WTC11 (cell line): ENCODE results near the gene MMP19. TPM values are rescaled to one million over a fixed set of nuclear protein-coding genes. Genes with fewer than 3 reads are reported as not detected.
"Not testable (repeated sequence)": the region's sequence is repeated elsewhere in the genome, so short reads cannot be mapped to it uniquely, and the experiment has no call there.

Experiments used
- ATAC-seq: fragments of 200-7000 bp; cut with Tn5 transposase; 2 replicates; pipeline ENCODE4 v1.10.0; 2021; ENCODE audit warnings: mild to moderate bottlenecking, moderate library complexity
- CTCF ChIA-PET: fragments of 300-600 bp; sonication (Branson Sonifier 250); formaldehyde crosslinking; loops from one replicate; lab custom pipeline; 2021; ENCODE audit warnings: antibody characterized with exemption; lab: Charles Lee
- POLR2A ChIA-PET: fragments of 350-600 bp; sonication (Branson Sonifier 250); formaldehyde crosslinking; loops from one replicate; lab custom pipeline; 2021; ENCODE audit warnings: antibody characterized with exemption; lab: Charles Lee
- DNase-seq: peaks from one replicate; pipeline ENCODE4 v3.0.0; 2021; ENCODE audit warnings: low spot score
- H3K27ac Mint-ChIP-seq: 2 replicates; pipeline ENCODE4 v1.8.0; 2021; ENCODE audit warnings: mixed read lengths
- H3K27me3 Mint-ChIP-seq: 2 replicates; pipeline ENCODE4 v1.8.0; 2021; ENCODE audit warnings: low read depth, mild to moderate bottlenecking, moderate library complexity, mixed read lengths
- H3K36me3 Mint-ChIP-seq: 2 replicates; pipeline ENCODE4 v1.8.0; 2021; ENCODE audit warnings: mixed read lengths
- H3K4me1 Mint-ChIP-seq: 2 replicates; pipeline ENCODE4 v1.8.0; 2022; ENCODE audit warnings: mixed read lengths
- H3K4me3 Mint-ChIP-seq: 2 replicates; pipeline ENCODE4 v1.8.0; 2021; ENCODE audit warnings: mild to moderate bottlenecking, moderate library complexity, mixed read lengths
- H3K9me3 Mint-ChIP-seq: 2 replicates; pipeline ENCODE4 v1.8.0; 2021; ENCODE audit warnings: mixed read lengths
- CBFB ChIP-seq: sonication (generic); formaldehyde crosslinking; IDR thresholded peaks from 2 replicates; pipeline ENCODE4 v1.8.1; 2022; ENCODE audit warnings: mild to moderate bottlenecking, low read depth, missing genetic modification reagents
- EMX1 ChIP-seq: fragments of 250-450 bp; sonication (Bioruptor Pico); IDR thresholded peaks from 2 replicates; pipeline ENCODE4 v1.8.0; 2021; ENCODE audit warnings: mild to moderate bottlenecking
- ESRRA ChIP-seq: sonication (generic); formaldehyde crosslinking; IDR thresholded peaks from 2 replicates; pipeline ENCODE4 v1.8.1; 2022; ENCODE audit warnings: mild to moderate bottlenecking, missing genetic modification reagents, borderline replicate concordance
- FOXK1 ChIP-seq: sonication (generic); formaldehyde crosslinking; IDR thresholded peaks from 2 replicates; pipeline ENCODE4 v1.8.0; 2022; ENCODE audit warnings: mild to moderate bottlenecking, moderate library complexity, missing genetic modification reagents
- FOXP1 ChIP-seq: sonication (generic); formaldehyde crosslinking; IDR thresholded peaks from 2 replicates; pipeline ENCODE4 v1.8.0; 2022; ENCODE audit warnings: missing genetic modification reagents, mild to moderate bottlenecking, moderate library complexity, borderline replicate concordance
- GTF2I ChIP-seq: fragments of 250-450 bp; sonication (Bioruptor Pico); conservative IDR thresholded peaks from 2 replicates; pipeline ENCODE4 v1.4.0; 2021; ENCODE audit warnings: mild to moderate bottlenecking
- HMGA2 ChIP-seq: fragments of 250-450 bp; sonication (Bioruptor Pico); IDR thresholded peaks from 2 replicates; pipeline ENCODE4 v1.4.0; 2021; ENCODE audit warnings: mild to moderate bottlenecking, moderate library complexity
- IRF2 ChIP-seq: sonication (generic); formaldehyde crosslinking; IDR thresholded peaks from 2 replicates; pipeline ENCODE4 v1.8.0; 2022; ENCODE audit warnings: low read depth, missing genetic modification reagents, borderline replicate concordance
- JAZF1 ChIP-seq: fragments of 250-450 bp; sonication (Bioruptor Pico); IDR thresholded peaks from 2 replicates; pipeline ENCODE4 v1.9.0; 2021; ENCODE audit warnings: moderate library complexity, mild to moderate bottlenecking, inconsistent platforms
- NR1H2 ChIP-seq: sonication (generic); formaldehyde crosslinking; IDR thresholded peaks from 2 replicates; pipeline ENCODE4 v1.9.0; 2021; ENCODE audit warnings: mild to moderate bottlenecking, moderate library complexity, missing genetic modification reagents
- TCF7 ChIP-seq: sonication (generic); formaldehyde crosslinking; IDR thresholded peaks from 2 replicates; pipeline ENCODE4 v1.8.0; 2022; ENCODE audit warnings: mild to moderate bottlenecking, low read depth, missing genetic modification reagents, moderate library complexity
- TP53 ChIP-seq: sonication (generic); formaldehyde crosslinking; IDR thresholded peaks from 2 replicates; pipeline ENCODE4 v1.8.1; 2023; ENCODE audit warnings: mild to moderate bottlenecking, missing genetic modification reagents
- ZNF138 ChIP-seq: sonication (generic); formaldehyde crosslinking; conservative IDR thresholded peaks from 2 replicates; pipeline ENCODE4 v1.8.1; 2022; ENCODE audit warnings: mild to moderate bottlenecking, moderate library complexity, missing genetic modification reagents
- ZNF317 ChIP-seq: sonication (generic); formaldehyde crosslinking; IDR thresholded peaks from 2 replicates; pipeline ENCODE4 v1.8.1; 2023; ENCODE audit warnings: low read depth, mild to moderate bottlenecking, moderate library complexity, missing genetic modification reagents, borderline replicate concordance
- total RNA-seq: library from RNA; stranded (reverse); gene quantifications from 3 replicates; pipeline ENCODE4 v1.2.3, GENCODE V29; 2021
- TF ChIP-seq, protein P1 (sequence below): sonication (generic); formaldehyde crosslinking; IDR thresholded peaks from 2 replicates; pipeline ENCODE4 v1.8.0; 2022; ENCODE audit warnings: mild to moderate bottlenecking, missing genetic modification reagents
- TF ChIP-seq, protein P2 (sequence below): sonication (generic); formaldehyde crosslinking; IDR thresholded peaks from 2 replicates; pipeline ENCODE4 v1.8.0; 2022; ENCODE audit warnings: mild to moderate bottlenecking, missing genetic modification reagents
- TF ChIP-seq, protein P3 (sequence below): sonication (generic); formaldehyde crosslinking; IDR thresholded peaks from 2 replicates; pipeline ENCODE4 v1.8.0; 2023; ENCODE audit warnings: missing genetic modification reagents
- TF ChIP-seq, protein P4 (sequence below): sonication (generic); formaldehyde crosslinking; conservative IDR thresholded peaks from 2 replicates; pipeline ENCODE4 v1.8.1; 2023; ENCODE audit warnings: mild to moderate bottlenecking, low read depth, missing genetic modification reagents, moderate library complexity
- TF ChIP-seq, protein P5 (sequence below): sonication (generic); formaldehyde crosslinking; IDR thresholded peaks from 2 replicates; pipeline ENCODE4 v1.8.1; 2023; ENCODE audit warnings: mild to moderate bottlenecking, missing genetic modification reagents

The MMP19 gene
- total RNA-seq, 1 experiment from 2014 or later = 1.6 TPM

DNA sequence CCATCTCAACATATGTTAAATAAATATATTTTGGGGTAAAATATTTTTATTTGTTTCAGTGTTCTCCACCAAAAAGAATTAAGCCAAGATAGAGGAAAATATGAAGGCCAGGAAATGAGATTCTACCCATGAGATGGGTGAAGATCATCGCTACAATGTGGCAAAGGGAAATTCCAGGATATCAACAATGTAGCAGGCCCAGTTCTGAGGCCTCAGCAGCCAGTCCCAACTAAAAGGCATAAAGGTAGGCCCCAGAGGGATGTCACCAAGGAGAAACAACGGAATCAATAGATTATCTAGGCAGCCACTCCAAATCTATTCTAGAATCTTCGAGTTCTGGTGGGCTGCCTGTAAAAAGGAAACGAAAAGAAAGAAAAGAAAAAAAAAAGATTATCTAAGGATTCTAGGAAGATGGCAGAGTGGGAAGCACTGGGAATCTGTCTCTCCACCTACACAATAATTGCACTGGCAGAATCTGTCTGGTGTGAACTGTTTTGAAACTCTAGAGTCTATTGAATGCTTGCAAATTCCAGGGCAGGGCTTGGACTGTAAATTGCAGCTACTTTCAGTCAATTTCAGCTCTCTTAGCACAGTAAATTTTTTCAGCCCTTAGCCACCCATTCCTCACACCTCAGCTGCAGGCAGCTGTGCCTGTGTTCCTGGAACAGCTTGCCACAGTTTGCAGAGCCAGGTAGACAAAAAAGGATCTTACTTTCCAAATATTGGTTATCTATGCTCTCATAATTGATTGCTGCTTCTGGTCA, 33.1 kb upstream of the MMP19 start:
- ChIA-PET POLR2A (no interaction called here), CTCF (interaction anchor here (0.9 kb wide), 1 partner anchor 65 kb away, joined by 3 read pairs; no protein-coding TSS in a partner anchor)
- peaks cover 9% of the 10 kb centered on the region; the same call in 1 of the 2 replicates for H3K36me3 Mint-ChIP-seq
- peaks cover 14% of the 10 kb centered on the region for H3K9me3 Mint-ChIP-seq
- peaks cover 18% of the 10 kb centered on the region for H3K4me1 Mint-ChIP-seq
- ATAC-seq = no peak
- peak overlapping the region; percentile 60; the same call in 1 of the 2 replicates for H3K27ac Mint-ChIP-seq
- no peak overlapping the region for H3K4me3 Mint-ChIP-seq
- TF ChIP-seq FOXP1 (no peak), JAZF1 (CRISPR knock-in tag) (no peak), EMX1 (no peak), ZNF317 (no peak), ZNF138 (CRISPR knock-in tag) (no peak)
- DNase-seq = no peak
- no peaks in the 10 kb centered on the region for H3K27me3 Mint-ChIP-seq

DNA sequence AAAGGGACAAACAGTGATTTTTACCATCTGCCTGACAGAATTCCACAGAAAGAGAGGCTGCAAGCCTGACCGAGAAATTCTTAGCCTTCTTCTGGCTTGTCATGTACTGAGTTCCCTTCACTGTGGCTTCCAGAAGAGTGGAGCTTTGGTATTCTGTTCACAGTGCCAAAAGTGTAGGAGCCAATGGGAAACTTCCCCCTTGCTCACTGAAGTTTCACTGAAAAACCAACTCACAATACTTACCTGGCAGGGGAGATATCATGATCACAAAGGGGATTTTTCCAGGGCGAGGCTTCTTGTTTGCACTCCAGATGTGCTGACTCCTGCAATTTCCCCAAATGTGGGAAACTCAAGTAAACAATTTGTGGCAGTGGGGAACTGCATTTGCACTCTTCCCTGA, 31.7 kb upstream of the MMP19 start:
- ATAC-seq = no peak
- Mint-ChIP-seq H3K9me3 (peaks cover 14% of the 10 kb centered on the region), H3K27me3 (no peaks in the 10 kb centered on the region)

DNA sequence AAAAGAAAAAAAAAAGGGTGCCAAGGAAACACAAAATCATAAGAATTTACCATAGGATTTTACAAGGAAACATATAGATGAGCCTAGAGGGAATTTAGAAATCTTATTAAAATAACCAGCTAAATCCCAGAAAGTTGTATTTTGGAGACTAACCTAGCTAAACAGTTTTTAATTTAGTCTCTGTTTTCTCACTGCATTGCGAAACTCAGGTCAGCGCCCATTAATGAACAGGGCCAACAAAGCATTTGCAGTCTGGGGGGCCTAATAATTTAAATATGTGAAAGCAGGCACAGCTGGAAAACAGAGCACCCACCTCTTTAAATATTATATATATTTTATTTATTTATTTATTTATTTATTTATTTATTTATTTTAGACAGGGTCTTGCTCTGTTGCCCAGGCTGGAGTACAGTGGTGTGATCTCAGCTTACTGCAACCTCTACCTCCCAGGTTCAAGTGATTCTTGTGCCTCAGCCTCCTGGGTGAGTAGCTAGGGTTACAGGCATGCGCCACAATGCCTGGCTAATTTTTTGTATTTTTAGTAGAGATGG, 23.8 kb upstream of the MMP19 start:
- H3K4me1 Mint-ChIP-seq, H3K36me3 Mint-ChIP-seq, H3K9me3 Mint-ChIP-seq, H3K27ac Mint-ChIP-seq, CTCF ChIA-PET, POLR2A ChIA-PET, H3K27me3 Mint-ChIP-seq, ATAC-seq, H3K4me3 Mint-ChIP-seq, DNase-seq: not testable (repeated sequence)
- peak; percentile 40; the same call in 1 of the 2 replicates for TF ChIP-seq HMGA2 (CRISPR knock-in tag)

More for the DNA sequence above, 31.7 kb upstream of the MMP19 start:
- DNase-seq = no peak
- POLR2A ChIA-PET = no interaction called here
- TF ChIP-seq TCF7 = no peak
- TF ChIP-seq CBFB (CRISPR knock-in tag) = no peak
- TF ChIP-seq FOXK1 (CRISPR knock-in tag) = no peak
- no peak for TF ChIP-seq IRF2 (CRISPR knock-in tag)
- TF ChIP-seq, protein P1, sequence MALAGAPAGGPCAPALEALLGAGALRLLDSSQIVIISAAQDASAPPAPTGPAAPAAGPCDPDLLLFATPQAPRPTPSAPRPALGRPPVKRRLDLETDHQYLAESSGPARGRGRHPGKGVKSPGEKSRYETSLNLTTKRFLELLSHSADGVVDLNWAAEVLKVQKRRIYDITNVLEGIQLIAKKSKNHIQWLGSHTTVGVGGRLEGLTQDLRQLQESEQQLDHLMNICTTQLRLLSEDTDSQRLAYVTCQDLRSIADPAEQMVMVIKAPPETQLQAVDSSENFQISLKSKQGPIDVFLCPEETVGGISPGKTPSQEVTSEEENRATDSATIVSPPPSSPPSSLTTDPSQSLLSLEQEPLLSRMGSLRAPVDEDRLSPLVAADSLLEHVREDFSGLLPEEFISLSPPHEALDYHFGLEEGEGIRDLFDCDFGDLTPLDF (CRISPR knock-in tag) = no peak
- no peak for TF ChIP-seq TP53 (CRISPR knock-in tag)
- Mint-ChIP-seq H3K36me3 (peaks cover 9% of the 10 kb centered on the region; the same call in 1 of the 2 replicates), H3K27ac (no peak overlapping the region), H3K4me3 (no peak overlapping the region), H3K4me1 (peaks cover 18% of the 10 kb centered on the region)
- CTCF ChIA-PET = no interaction called here

DNA sequence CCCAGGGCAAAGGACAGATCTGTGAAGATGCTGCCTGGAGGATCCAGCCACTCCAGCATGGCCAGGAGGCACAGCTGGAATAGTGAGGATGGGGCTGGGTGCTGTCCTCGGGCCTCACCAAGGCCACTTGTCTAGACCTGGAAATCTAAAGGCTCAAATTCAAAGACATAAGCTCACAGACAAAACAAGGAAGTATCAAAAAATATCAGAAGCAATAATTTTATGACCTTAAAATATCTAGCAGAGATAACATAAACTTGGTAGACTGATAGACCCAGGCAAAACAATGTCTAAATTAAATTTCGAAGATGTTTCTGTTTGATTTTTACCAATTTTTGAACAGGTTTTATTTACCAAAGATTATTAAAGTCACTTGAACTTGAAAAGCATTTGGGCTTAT, 22.6 kb upstream of the MMP19 start:
- H3K4me3 Mint-ChIP-seq = no peak overlapping the region
- CTCF ChIA-PET = no interaction called here
- no peak for ATAC-seq
- TF ChIP-seq NR1H2 (no peak), ZNF317 (no peak), GTF2I (no peak), ESRRA (no peak)
- TF ChIP-seq, protein P2, sequence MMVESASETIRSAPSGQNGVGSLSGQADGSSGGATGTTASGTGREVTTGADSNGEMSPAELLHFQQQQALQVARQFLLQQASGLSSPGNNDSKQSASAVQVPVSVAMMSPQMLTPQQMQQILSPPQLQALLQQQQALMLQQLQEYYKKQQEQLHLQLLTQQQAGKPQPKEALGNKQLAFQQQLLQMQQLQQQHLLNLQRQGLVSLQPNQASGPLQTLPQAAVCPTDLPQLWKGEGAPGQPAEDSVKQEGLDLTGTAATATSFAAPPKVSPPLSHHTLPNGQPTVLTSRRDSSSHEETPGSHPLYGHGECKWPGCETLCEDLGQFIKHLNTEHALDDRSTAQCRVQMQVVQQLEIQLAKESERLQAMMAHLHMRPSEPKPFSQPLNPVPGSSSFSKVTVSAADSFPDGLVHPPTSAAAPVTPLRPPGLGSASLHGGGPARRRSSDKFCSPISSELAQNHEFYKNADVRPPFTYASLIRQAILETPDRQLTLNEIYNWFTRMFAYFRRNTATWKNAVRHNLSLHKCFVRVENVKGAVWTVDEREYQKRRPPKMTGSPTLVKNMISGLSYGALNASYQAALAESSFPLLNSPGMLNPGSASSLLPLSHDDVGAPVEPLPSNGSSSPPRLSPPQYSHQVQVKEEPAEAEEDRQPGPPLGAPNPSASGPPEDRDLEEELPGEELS (CRISPR knock-in tag) = no peak
- TF ChIP-seq, protein P3, sequence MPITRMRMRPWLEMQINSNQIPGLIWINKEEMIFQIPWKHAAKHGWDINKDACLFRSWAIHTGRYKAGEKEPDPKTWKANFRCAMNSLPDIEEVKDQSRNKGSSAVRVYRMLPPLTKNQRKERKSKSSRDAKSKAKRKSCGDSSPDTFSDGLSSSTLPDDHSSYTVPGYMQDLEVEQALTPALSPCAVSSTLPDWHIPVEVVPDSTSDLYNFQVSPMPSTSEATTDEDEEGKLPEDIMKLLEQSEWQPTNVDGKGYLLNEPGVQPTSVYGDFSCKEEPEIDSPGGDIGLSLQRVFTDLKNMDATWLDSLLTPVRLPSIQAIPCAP = no peak
- TF ChIP-seq, protein P4, sequence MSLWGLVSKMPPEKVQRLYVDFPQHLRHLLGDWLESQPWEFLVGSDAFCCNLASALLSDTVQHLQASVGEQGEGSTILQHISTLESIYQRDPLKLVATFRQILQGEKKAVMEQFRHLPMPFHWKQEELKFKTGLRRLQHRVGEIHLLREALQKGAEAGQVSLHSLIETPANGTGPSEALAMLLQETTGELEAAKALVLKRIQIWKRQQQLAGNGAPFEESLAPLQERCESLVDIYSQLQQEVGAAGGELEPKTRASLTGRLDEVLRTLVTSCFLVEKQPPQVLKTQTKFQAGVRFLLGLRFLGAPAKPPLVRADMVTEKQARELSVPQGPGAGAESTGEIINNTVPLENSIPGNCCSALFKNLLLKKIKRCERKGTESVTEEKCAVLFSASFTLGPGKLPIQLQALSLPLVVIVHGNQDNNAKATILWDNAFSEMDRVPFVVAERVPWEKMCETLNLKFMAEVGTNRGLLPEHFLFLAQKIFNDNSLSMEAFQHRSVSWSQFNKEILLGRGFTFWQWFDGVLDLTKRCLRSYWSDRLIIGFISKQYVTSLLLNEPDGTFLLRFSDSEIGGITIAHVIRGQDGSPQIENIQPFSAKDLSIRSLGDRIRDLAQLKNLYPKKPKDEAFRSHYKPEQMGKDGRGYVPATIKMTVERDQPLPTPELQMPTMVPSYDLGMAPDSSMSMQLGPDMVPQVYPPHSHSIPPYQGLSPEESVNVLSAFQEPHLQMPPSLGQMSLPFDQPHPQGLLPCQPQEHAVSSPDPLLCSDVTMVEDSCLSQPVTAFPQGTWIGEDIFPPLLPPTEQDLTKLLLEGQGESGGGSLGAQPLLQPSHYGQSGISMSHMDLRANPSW (CRISPR knock-in tag) = no peak
- TF ChIP-seq, protein P5, sequence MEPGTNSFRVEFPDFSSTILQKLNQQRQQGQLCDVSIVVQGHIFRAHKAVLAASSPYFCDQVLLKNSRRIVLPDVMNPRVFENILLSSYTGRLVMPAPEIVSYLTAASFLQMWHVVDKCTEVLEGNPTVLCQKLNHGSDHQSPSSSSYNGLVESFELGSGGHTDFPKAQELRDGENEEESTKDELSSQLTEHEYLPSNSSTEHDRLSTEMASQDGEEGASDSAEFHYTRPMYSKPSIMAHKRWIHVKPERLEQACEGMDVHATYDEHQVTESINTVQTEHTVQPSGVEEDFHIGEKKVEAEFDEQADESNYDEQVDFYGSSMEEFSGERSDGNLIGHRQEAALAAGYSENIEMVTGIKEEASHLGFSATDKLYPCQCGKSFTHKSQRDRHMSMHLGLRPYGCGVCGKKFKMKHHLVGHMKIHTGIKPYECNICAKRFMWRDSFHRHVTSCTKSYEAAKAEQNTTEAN (CRISPR knock-in tag) = no peak

More for the DNA sequence above, 22.6 kb upstream of the MMP19 start:
- no peak overlapping the region for H3K27ac Mint-ChIP-seq
- peaks cover 5% of the 10 kb centered on the region for H3K9me3 Mint-ChIP-seq
- H3K27me3 Mint-ChIP-seq = no peaks in the 10 kb centered on the region
- H3K4me1 Mint-ChIP-seq = no peaks in the 10 kb centered on the region
- POLR2A ChIA-PET = no interaction called here
- peaks cover 3% of the 10 kb centered on the region for H3K36me3 Mint-ChIP-seq
- DNase-seq = no peak
